OCI-LY1 (cell line): Measurements from ENCODE around the gene ST6GALNAC3.

Experiments used
- H2AFZ ChIP-seq: fragments of 200-600 bp; sonication (generic), shearing (Covaris generic); 2 replicates; pipeline ENCODE4 v1.6.0; 2014; ENCODE audit warnings: antibody characterized with exemption, mild to moderate bottlenecking, low read length
- H3F3A ChIP-seq: fragments of 200-600 bp; sonication (generic), shearing (Covaris generic); 2 replicates; pipeline ENCODE4 v1.6.0; 2014; ENCODE audit warnings: mild to moderate bottlenecking, antibody characterized with exemption, low read length, moderate library complexity; ENCODE audit not compliant: insufficient read depth
- H3K27ac ChIP-seq: fragments of 200-600 bp; sonication (generic); 2 replicates; pipeline ENCODE4 v1.5.1; 2014; ENCODE audit warnings: low read length, mixed run types, mild to moderate bottlenecking, low read depth; ENCODE audit not compliant: poor library complexity, severe bottlenecking
- H3K27me3 ChIP-seq: fragments of 200-600 bp; sonication (generic); 2 replicates; pipeline ENCODE4 v1.6.0; 2014; ENCODE audit warnings: antibody characterized with exemption, mild to moderate bottlenecking, low read length, moderate library complexity; ENCODE audit not compliant: insufficient read depth
- H3K36me3 ChIP-seq: fragments of 200-600 bp; sonication (generic); 2 replicates; pipeline ENCODE4 v1.6.1; 2014; ENCODE audit warnings: mild to moderate bottlenecking, antibody characterized with exemption, low read length, moderate library complexity, mixed read lengths; ENCODE audit not compliant: insufficient read depth
- H3K4me1 ChIP-seq: fragments of 200-600 bp; sonication (generic); 2 replicates; pipeline ENCODE4 v1.5.1; 2014; ENCODE audit warnings: mild to moderate bottlenecking, low read length, moderate library complexity; ENCODE audit not compliant: insufficient read depth, severe bottlenecking
- H3K4me2 ChIP-seq: fragments of 200-600 bp; sonication (generic), shearing (Covaris generic); 2 replicates; pipeline ENCODE4 v1.6.1; 2014; ENCODE audit warnings: low read length
- H3K4me3 ChIP-seq: fragments of 200-600 bp; sonication (generic); 2 replicates; pipeline ENCODE4 v1.5.1; 2014; ENCODE audit warnings: low read length, low read depth, mild to moderate bottlenecking, mixed read lengths; ENCODE audit not compliant: poor library complexity, severe bottlenecking
- H3K79me2 ChIP-seq: fragments of 200-600 bp; shearing (Covaris generic); 2 replicates; pipeline ENCODE4 v1.6.1; 2016; ENCODE audit warnings: mixed run types, low read length, mixed read lengths; ENCODE audit not compliant: insufficient read depth
- H3K9ac ChIP-seq: fragments of 200-600 bp; sonication (generic), shearing (Covaris generic); 2 replicates; pipeline ENCODE4 v1.6.1; 2014; ENCODE audit warnings: mild to moderate bottlenecking, low read length, mixed read lengths
- H3K9me2 ChIP-seq: fragments of 200-600 bp; sonication (generic), shearing (Covaris generic); 2 replicates; pipeline ENCODE4 v1.6.1; 2014; ENCODE audit warnings: low read depth, mild to moderate bottlenecking, low read length, mixed read lengths
- H3K9me3 ChIP-seq: fragments of 200-600 bp; shearing (Covaris generic); 2 replicates; pipeline ENCODE4 v1.6.1; 2014; ENCODE audit warnings: low read length, mixed read lengths
- H4K20me1 ChIP-seq: fragments of 200-600 bp; sonication (generic), shearing (Covaris generic); 2 replicates; pipeline ENCODE4 v1.6.0; 2016; ENCODE audit warnings: mild to moderate bottlenecking, low read length; ENCODE audit not compliant: insufficient read depth
- EZH2 ChIP-seq: fragments of 200-600 bp; sonication (generic), shearing (Covaris generic); IDR thresholded peaks from 2 replicates; pipeline ENCODE4 v1.8.0; 2017; ENCODE audit warnings: borderline replicate concordance, mixed run types, mild to moderate bottlenecking, antibody characterized with exemption, low read length, moderate library complexity, mixed read lengths
- TF ChIP-seq, protein P1 (sequence below): fragments of 200-600 bp; sonication (generic), shearing (Covaris generic); IDR thresholded peaks from 2 replicates; pipeline ENCODE4 v1.5.1; 2017; ENCODE audit warnings: mild to moderate bottlenecking, antibody characterized with exemption, low read length, moderate library complexity, mixed read lengths

Gene ST6GALNAC3

DNA sequence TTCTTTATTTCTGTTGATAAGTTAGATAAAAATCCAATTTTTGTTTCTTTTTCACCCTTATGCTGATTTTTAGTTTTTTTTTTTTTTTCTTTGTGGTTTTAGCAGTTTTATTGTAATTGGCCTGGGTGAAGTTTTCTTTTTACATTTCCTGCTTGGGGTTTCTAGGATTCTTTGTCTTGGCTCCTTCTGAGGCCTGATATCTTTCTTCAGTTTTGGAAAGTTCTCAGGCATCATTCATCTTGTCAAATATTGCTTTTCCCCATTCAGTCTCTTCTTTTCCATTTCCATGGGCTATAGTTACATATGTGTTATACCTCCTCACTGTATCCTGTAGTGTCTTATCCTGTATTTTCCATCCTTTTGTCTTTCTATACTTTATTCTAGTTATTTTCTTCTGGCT lies 28.5 kb downstream of the ST6GALNAC3 start:
- Histone ChIP-seq H3K9me2 (no peaks in the 10 kb centered on the region), H2AFZ (no peak overlapping the region), H4K20me1 (no peaks in the 10 kb centered on the region), H3K9me3 (no peaks in the 10 kb centered on the region), H3K79me2 (no peaks in the 10 kb centered on the region), H3K27ac (no peak overlapping the region), H3K36me3 (no peaks in the 10 kb centered on the region), H3K4me1 (no peaks in the 10 kb centered on the region), H3K27me3 (no peaks in the 10 kb centered on the region), H3K4me3 (no peak overlapping the region), H3K9ac (no peak overlapping the region), H3K4me2 (no peak overlapping the region), H3F3A (no peaks in the 10 kb centered on the region)
- TF ChIP-seq, protein P1, sequence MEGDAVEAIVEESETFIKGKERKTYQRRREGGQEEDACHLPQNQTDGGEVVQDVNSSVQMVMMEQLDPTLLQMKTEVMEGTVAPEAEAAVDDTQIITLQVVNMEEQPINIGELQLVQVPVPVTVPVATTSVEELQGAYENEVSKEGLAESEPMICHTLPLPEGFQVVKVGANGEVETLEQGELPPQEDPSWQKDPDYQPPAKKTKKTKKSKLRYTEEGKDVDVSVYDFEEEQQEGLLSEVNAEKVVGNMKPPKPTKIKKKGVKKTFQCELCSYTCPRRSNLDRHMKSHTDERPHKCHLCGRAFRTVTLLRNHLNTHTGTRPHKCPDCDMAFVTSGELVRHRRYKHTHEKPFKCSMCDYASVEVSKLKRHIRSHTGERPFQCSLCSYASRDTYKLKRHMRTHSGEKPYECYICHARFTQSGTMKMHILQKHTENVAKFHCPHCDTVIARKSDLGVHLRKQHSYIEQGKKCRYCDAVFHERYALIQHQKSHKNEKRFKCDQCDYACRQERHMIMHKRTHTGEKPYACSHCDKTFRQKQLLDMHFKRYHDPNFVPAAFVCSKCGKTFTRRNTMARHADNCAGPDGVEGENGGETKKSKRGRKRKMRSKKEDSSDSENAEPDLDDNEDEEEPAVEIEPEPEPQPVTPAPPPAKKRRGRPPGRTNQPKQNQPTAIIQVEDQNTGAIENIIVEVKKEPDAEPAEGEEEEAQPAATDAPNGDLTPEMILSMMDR = no peak
- no peak for TF ChIP-seq EZH2

DNA sequence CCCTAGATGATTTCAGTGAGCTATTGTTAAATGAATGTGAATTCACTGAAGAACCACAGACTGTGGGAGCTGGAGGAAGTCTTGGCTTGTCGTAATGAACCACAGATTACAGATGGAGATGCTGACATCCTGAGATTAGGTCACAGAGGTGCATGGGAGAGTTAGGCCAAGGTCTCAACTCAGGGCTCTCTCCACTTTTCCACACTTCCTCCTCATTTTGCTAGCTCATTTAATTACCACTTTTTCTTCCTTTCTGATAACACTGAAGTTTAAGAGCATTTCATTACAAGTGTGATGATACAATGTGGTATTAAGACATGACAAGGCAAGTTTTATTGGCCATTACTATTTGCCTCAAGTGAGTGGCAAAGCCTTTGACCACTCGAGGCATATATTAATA lies 30.8 kb downstream of the ST6GALNAC3 start:
- no peak overlapping the region for H3K4me3 ChIP-seq
- H3K27ac ChIP-seq = no peak overlapping the region
- no peaks in the 10 kb centered on the region for H3K9me2 ChIP-seq
- H2AFZ ChIP-seq = no peak overlapping the region
- H4K20me1 ChIP-seq = no peaks in the 10 kb centered on the region
- H3K36me3 ChIP-seq = no peaks in the 10 kb centered on the region
- H3K4me2 ChIP-seq = no peak overlapping the region
- no peak for TF ChIP-seq EZH2
- TF ChIP-seq, protein P1 = no peak
- H3F3A ChIP-seq = no peaks in the 10 kb centered on the region
- no peak overlapping the region for H3K9ac ChIP-seq
- H3K79me2 ChIP-seq = no peaks in the 10 kb centered on the region
- H3K9me3 ChIP-seq = no peaks in the 10 kb centered on the region
- no peaks in the 10 kb centered on the region for H3K27me3 ChIP-seq
- no peaks in the 10 kb centered on the region for H3K4me1 ChIP-seq

DNA sequence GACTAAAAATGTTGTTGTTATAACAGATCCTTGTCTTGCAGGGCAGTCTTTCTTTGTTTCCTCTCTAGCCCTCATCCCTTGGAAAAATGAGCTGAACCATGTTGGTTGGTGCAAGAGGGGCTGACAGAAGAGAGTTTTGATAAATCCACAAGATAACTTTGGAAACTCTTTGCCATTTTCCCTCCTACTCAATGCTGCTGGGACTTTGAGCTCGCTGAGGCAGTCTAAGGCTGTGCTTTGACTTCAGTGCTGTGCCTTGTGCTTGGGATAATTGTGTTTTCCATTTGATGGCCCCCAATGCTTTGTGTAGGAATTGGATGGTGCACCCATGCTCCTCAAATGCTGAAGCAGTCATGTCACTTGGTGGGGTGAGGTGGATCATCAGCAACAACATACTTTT lies 31.7 kb downstream of the ST6GALNAC3 start:
- no peak overlapping the region for H3K27ac ChIP-seq
- H3K9me2 ChIP-seq = no peaks in the 10 kb centered on the region
- no peaks in the 10 kb centered on the region for H3K9me3 ChIP-seq
- H3K79me2 ChIP-seq = no peaks in the 10 kb centered on the region
- no peaks in the 10 kb centered on the region for H3F3A ChIP-seq
- no peaks in the 10 kb centered on the region for H3K27me3 ChIP-seq
- H3K4me3 ChIP-seq = no peak overlapping the region
- TF ChIP-seq, protein P1 = no peak
- TF ChIP-seq EZH2 = no peak
- no peaks in the 10 kb centered on the region for H3K4me1 ChIP-seq
- H4K20me1 ChIP-seq = no peaks in the 10 kb centered on the region
- H2AFZ ChIP-seq = no peak overlapping the region
- H3K36me3 ChIP-seq = no peaks in the 10 kb centered on the region
- H3K4me2 ChIP-seq = no peak overlapping the region
- no peak overlapping the region for H3K9ac ChIP-seq
